Measurements from ENCODE around the gene PARP1. TPM values are rescaled to one million over a fixed set of nuclear protein-coding genes. Genes with fewer than 3 reads are reported as not detected.
A peak's percentile ranks its signal among the peaks of the same experiment; 100 is the strongest.
"Not testable (repeated sequence)": the region's sequence is repeated elsewhere in the genome, so short reads cannot be mapped to it uniquely, and the experiment has no call there.

The PARP1 gene
- total RNA-seq, 6 donors from 2014 or later, result 56.5 to 97.9 (median 76.7) TPM

DNA sequence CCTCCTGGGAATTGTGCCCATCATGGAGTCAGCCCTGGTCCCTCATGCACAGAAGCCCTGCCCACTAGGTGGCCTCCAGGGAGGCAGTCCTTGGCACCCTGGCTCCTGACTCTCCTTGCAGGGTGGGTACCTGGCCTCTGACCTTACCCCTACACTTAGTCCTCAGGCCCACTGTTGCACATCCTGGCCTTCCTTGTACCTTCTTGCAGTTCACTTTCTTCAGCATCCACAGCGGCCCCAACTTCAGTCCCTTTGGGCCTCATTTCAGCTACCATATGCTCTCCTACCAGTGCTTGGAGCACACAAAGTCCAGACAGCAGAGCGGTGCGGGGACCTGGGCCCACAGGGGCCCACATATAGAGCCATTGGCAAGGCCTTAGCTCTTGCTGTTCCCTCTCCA is 19.2 kb upstream of the PARP1 start:
- Histone ChIP-seq H3K27me3 (no peaks in the 10 kb centered on the region), H3K4me1 (peaks cover 0 to 5% (median 0%) of the 10 kb centered on the region in 4 donors), H3K9me3 (no peaks in the 10 kb centered on the region), H3K27ac (no peak overlapping the region), H3K4me3 (no peak overlapping the region), H3K36me3 (no peaks in the 10 kb centered on the region)
- ATAC-seq (ENCODE audit: low FRiP score in 2 of 2) (no peak), DNase-seq (peak in 1 of 2 donors; percentile 8)
- 97 to 100% methylated on average over 3 of the region's 3 CpGs for WGBS, 2 donors
- no peak for TF ChIP-seq CTCF (IDR thresholded peaks at IDR 0.05)
- TF ChIP-seq POLR2AphosphoS5 (IDR thresholded peaks at IDR 0.05), result no peak
- TF ChIP-seq POLR2A (IDR thresholded peaks at IDR 0.05), result no peak

- WGBS, 2 donors, result 98% methylated on average over 19 of the region's 23 CpGs; no CpG with 5 or more reads in 1 of the 2 donors
- not testable (repeated sequence) for H3K27ac ChIP-seq; H3K27me3 ChIP-seq; H3K9me3 ChIP-seq; H3K36me3 ChIP-seq; H3K4me1 ChIP-seq; ATAC-seq (ENCODE audit: low FRiP score in 2 of 2); H3K4me3 ChIP-seq
- DNase-seq, result peak in 1 of 2 donors; percentile 76
These were observed 18.5 kb upstream of the PARP1 start for GRCh38 chr1:226426395-226426794.

- H3K27ac ChIP-seq, result no peak overlapping the region
- no peaks in the 10 kb centered on the region for H3K36me3 ChIP-seq
- DNase-seq (no peak), ATAC-seq (ENCODE audit: low FRiP score in 2 of 2) (no peak)
- H3K9me3 ChIP-seq, result no peaks in the 10 kb centered on the region
- H3K4me3 ChIP-seq, result no peak overlapping the region
- H3K4me1 ChIP-seq, result peaks cover 0 to 5% (median 0%) of the 10 kb centered on the region in 4 donors
- no peaks in the 10 kb centered on the region for H3K27me3 ChIP-seq
- 35 to 73% methylated on average over 22 to 24 of the region's 24 CpGs for WGBS, 2 donors
- TF ChIP-seq EP300 (IDR thresholded peaks at IDR 0.05) (no peak), CTCF (IDR thresholded peaks at IDR 0.05) (no peak), POLR2A (IDR thresholded peaks at IDR 0.05) (no peak), POLR2AphosphoS5 (IDR thresholded peaks at IDR 0.05) (no peak)
These were observed 17.6 kb upstream of the PARP1 start for GRCh38 chr1:226425431-226426031.

GRCh38 chr1:226425004-226425378 is 17.1 kb upstream of the PARP1 start:
- DNase-seq (no peak), ATAC-seq (ENCODE audit: low FRiP score in 2 of 2) (no peak)
- Histone ChIP-seq H3K27me3 (no peaks in the 10 kb centered on the region), H3K4me1 (peaks cover 0 to 5% (median 0%) of the 10 kb centered on the region in 4 donors), H3K9me3 (no peaks in the 10 kb centered on the region), H3K27ac (no peak overlapping the region), H3K4me3 (no peak overlapping the region), H3K36me3 (no peaks in the 10 kb centered on the region)
- TF ChIP-seq POLR2A (IDR thresholded peaks at IDR 0.05) (no peak), EP300 (IDR thresholded peaks at IDR 0.05) (no peak), CTCF (IDR thresholded peaks at IDR 0.05) (no peak), POLR2AphosphoS5 (IDR thresholded peaks at IDR 0.05) (no peak)
- 9 to 34% methylated on average over 2 of the region's 2 CpGs for WGBS, 2 donors

DNA sequence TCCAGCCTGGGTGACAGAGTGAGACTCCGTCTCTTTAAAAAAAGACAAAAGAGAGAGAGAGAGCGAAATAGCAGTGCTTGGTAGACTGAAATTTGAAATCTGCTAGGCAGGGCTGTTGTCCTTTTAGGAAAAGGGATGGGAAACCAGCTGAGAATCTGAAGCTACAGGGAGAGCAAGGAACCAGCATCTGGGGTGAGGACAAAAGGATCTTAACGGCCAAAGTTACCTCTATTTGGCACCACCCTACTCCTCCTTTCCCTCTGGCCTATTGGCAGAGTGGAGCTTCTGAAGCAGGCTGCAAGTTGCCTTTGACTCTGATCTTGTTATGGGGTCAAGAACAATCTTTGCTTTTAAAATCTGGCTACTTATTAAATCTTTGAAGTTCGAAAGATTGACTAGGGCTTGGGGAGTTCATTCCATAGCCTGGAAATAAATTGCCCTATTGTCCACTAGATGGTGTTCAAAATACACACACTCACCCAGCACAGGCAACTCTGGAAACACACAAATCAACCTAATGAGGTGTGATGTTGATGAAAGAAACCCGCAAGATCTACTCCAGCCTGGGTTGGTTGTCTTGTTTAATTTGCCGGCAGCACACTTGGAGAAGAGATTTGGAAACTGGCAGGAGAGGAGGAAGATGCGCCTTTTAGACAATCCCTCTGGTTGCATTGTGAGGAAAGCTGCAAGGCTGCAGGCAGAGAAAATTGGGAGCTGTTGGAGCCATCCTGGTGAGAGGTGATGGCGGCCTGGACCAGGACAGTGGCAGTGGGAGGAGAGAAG is 16.5 kb upstream of the PARP1 start:
- WGBS, 2 donors, result 67 to 73% methylated on average over 8 of the region's 8 CpGs
- peak in 1 of 2 donors; percentile 35 for ATAC-seq (ENCODE audit: low FRiP score in 2 of 2)

More for the DNA sequence above, 16.5 kb upstream of the PARP1 start:
- Histone ChIP-seq H3K27me3 (no peaks in the 10 kb centered on the region), H3K4me1 (peaks cover 0 to 5% (median 0%) of the 10 kb centered on the region in 4 donors), H3K4me3 (no peak overlapping the region), H3K27ac (no peak overlapping the region), H3K36me3 (no peaks in the 10 kb centered on the region), H3K9me3 (no peaks in the 10 kb centered on the region)
- TF ChIP-seq POLR2A (IDR thresholded peaks at IDR 0.05), result no peak
- TF ChIP-seq CTCF (IDR thresholded peaks at IDR 0.05), result peak; percentile 32 to 71 (median 57)
- DNase-seq, result peak in 1 of 2 donors; percentile 5
